ENCODE data around the gene FXR2.
A peak's percentile ranks its signal among the peaks of the same experiment; 100 is the strongest.

FXR2 gene

DNA sequence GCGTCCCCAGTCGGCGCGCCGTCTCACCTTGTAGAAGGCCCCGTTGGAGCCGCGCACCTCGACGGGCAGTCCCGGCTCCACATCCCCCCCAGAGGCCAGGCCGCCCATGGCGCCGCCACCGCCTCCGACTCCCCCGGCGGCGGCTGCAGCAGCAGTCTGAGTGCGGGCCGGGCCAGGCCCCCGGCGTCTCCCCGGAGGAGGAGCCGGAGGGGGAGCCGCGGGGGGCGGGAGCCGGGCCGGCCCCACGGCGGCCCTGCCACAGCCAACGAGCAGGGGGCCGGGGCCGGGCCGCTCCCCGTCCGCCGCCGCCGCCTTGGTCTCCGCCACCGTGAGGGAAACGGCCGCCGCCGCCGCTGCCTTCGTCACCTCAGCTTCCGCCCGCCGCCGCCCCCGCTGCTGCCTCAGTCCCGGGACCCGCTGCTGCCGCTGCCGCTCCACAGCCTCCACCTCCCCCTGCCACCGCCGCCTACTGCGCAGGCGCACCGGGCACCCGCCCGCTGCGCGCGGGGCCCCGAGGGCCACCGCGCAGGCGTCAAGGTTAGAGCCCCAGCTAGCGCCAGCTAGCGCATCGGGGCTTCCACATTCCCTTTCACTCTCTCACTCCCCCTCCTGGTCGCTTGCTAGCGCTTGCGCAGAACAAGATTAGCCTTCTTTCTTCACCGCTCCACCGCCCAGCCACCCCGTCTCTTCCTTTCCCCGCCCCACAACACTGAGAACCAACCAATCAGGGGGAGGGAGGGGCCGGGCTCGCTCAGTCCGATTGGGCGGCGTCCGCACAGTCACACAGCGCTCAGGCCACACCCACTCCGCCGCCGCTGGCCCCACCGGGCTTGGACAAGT lies at the start of gene FXR2:
TSS of gene FXR2 (minus strand) at position 473 of the 840 bp plus-strand sequence. CDS start at position 108, 365 bp downstream.
- H3K9me2 ChIP-seq (replicated peaks; ENCODE audit: insufficient read depth, low read length), result no peaks in the 10 kb centered on the region
- H3K9ac ChIP-seq (ENCODE audit: low read length), result peak within 1 kb of the TSS; percentile 81
- no peaks in the 10 kb centered on the region for H3K27me3 ChIP-seq (ENCODE audit: low read length)
- H3K27ac ChIP-seq (ENCODE audit: low read depth, low read length), result peak within 1 kb of the TSS; percentile 52
- no peaks in the 10 kb centered on the region for H3K9me3 ChIP-seq (ENCODE audit: insufficient read depth, low read length)
- H2AFZ ChIP-seq (ENCODE audit: low read depth, low read length, severe bottlenecking), result peak within 1 kb of the TSS; percentile 93
- H3K79me2 ChIP-seq (ENCODE audit: insufficient read depth, low read length), result peaks cover 44% of the 10 kb centered on the region
- TF ChIP-seq EZH2phosphoT487 (conservative IDR thresholded peaks at IDR 0.05; ENCODE audit: low read length), result no peak
- TF ChIP-seq, protein P1, sequence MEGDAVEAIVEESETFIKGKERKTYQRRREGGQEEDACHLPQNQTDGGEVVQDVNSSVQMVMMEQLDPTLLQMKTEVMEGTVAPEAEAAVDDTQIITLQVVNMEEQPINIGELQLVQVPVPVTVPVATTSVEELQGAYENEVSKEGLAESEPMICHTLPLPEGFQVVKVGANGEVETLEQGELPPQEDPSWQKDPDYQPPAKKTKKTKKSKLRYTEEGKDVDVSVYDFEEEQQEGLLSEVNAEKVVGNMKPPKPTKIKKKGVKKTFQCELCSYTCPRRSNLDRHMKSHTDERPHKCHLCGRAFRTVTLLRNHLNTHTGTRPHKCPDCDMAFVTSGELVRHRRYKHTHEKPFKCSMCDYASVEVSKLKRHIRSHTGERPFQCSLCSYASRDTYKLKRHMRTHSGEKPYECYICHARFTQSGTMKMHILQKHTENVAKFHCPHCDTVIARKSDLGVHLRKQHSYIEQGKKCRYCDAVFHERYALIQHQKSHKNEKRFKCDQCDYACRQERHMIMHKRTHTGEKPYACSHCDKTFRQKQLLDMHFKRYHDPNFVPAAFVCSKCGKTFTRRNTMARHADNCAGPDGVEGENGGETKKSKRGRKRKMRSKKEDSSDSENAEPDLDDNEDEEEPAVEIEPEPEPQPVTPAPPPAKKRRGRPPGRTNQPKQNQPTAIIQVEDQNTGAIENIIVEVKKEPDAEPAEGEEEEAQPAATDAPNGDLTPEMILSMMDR (IDR thresholded peaks at IDR 0.05; ENCODE audit: insufficient read depth, low read length, poor library complexity, severe bottlenecking), result peak; percentile 67
- no peaks in the 10 kb centered on the region for H4K20me1 ChIP-seq (ENCODE audit: low read depth, low read length)
- H3K4me3 ChIP-seq (ENCODE audit: insufficient read depth, low read length, poor library complexity, severe bottlenecking), result peak within 1 kb of the TSS; percentile 68
- H3K4me2 ChIP-seq (ENCODE audit: low read depth, low read length, poor library complexity, severe bottlenecking), result peak within 1 kb of the TSS; percentile 95
- H3K36me3 ChIP-seq (ENCODE audit: low read length), result no peaks in the 10 kb centered on the region
- no peaks in the 10 kb centered on the region for H3F3A ChIP-seq (ENCODE audit: insufficient read depth)

GRCh38 chr17:7656958-7657609 lies 42.4 kb upstream of the FXR2 start:
- no peaks in the 10 kb centered on the region for H3K36me3 ChIP-seq (ENCODE audit: low read length)
- no peak overlapping the region for H3K27ac ChIP-seq (ENCODE audit: low read depth, low read length)
- no peak overlapping the region for H3K4me2 ChIP-seq (ENCODE audit: low read depth, low read length, poor library complexity, severe bottlenecking)
- no peaks in the 10 kb centered on the region for H3K27me3 ChIP-seq (ENCODE audit: low read length)
- no peaks in the 10 kb centered on the region for H3K9me2 ChIP-seq (replicated peaks; ENCODE audit: insufficient read depth, low read length)
- no peak overlapping the region for H2AFZ ChIP-seq (ENCODE audit: low read depth, low read length, severe bottlenecking)
- H3F3A ChIP-seq (ENCODE audit: insufficient read depth), result no peaks in the 10 kb centered on the region
- no peaks in the 10 kb centered on the region for H3K79me2 ChIP-seq (ENCODE audit: insufficient read depth, low read length)
- TF ChIP-seq EZH2phosphoT487 (conservative IDR thresholded peaks at IDR 0.05; ENCODE audit: low read length), result no peak
- TF ChIP-seq, protein P1 (IDR thresholded peaks at IDR 0.05; ENCODE audit: insufficient read depth, low read length, poor library complexity, severe bottlenecking), result no peak
- no peaks in the 10 kb centered on the region for H3K9me3 ChIP-seq (ENCODE audit: insufficient read depth, low read length)
- H3K4me3 ChIP-seq (ENCODE audit: insufficient read depth, low read length, poor library complexity, severe bottlenecking), result no peak overlapping the region
- H4K20me1 ChIP-seq (ENCODE audit: low read depth, low read length), result no peaks in the 10 kb centered on the region
- no peak overlapping the region for H3K9ac ChIP-seq (ENCODE audit: low read length)

DNA sequence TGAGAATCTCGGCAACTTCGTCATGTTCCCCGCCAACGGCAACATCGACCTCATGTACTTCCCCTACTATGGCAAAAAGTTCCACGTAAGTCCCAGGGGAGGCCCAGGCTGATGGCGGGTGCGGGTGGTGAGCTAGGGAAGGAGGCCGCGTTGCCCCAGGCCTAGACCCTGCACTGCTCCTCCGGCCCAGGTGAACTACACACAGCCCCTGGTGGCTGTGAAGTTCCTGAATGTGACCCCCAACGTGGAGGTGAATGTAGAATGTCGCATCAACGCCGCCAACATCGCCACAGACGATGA lies 40.8 kb upstream of the FXR2 start:
- no peaks in the 10 kb centered on the region for H3K36me3 ChIP-seq (ENCODE audit: low read length)
- no peaks in the 10 kb centered on the region for H3K9me3 ChIP-seq (ENCODE audit: insufficient read depth, low read length)
- no peak overlapping the region for H3K4me2 ChIP-seq (ENCODE audit: low read depth, low read length, poor library complexity, severe bottlenecking)
- H3K9me2 ChIP-seq (replicated peaks; ENCODE audit: insufficient read depth, low read length), result no peaks in the 10 kb centered on the region
- no peak overlapping the region for H2AFZ ChIP-seq (ENCODE audit: low read depth, low read length, severe bottlenecking)
- H3K9ac ChIP-seq (ENCODE audit: low read length), result no peak overlapping the region
- H3K27ac ChIP-seq (ENCODE audit: low read depth, low read length), result no peak overlapping the region
- H4K20me1 ChIP-seq (ENCODE audit: low read depth, low read length), result no peaks in the 10 kb centered on the region
- H3F3A ChIP-seq (ENCODE audit: insufficient read depth), result no peaks in the 10 kb centered on the region
- TF ChIP-seq EZH2phosphoT487 (conservative IDR thresholded peaks at IDR 0.05; ENCODE audit: low read length), result no peak
- TF ChIP-seq, protein P1 (IDR thresholded peaks at IDR 0.05; ENCODE audit: insufficient read depth, low read length, poor library complexity, severe bottlenecking), result no peak
- no peak overlapping the region for H3K4me3 ChIP-seq (ENCODE audit: insufficient read depth, low read length, poor library complexity, severe bottlenecking)
- no peaks in the 10 kb centered on the region for H3K79me2 ChIP-seq (ENCODE audit: insufficient read depth, low read length)
- no peaks in the 10 kb centered on the region for H3K27me3 ChIP-seq (ENCODE audit: low read length)
